Measurements from ENCODE around the gene PNPLA2.
A peak's percentile ranks its signal among the peaks of the same experiment; 100 is the strongest.

PNPLA2 gene, protein sequence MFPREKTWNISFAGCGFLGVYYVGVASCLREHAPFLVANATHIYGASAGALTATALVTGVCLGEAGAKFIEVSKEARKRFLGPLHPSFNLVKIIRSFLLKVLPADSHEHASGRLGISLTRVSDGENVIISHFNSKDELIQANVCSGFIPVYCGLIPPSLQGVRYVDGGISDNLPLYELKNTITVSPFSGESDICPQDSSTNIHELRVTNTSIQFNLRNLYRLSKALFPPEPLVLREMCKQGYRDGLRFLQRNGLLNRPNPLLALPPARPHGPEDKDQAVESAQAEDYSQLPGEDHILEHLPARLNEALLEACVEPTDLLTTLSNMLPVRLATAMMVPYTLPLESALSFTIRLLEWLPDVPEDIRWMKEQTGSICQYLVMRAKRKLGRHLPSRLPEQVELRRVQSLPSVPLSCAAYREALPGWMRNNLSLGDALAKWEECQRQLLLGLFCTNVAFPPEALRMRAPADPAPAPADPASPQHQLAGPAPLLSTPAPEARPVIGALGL

DNA sequence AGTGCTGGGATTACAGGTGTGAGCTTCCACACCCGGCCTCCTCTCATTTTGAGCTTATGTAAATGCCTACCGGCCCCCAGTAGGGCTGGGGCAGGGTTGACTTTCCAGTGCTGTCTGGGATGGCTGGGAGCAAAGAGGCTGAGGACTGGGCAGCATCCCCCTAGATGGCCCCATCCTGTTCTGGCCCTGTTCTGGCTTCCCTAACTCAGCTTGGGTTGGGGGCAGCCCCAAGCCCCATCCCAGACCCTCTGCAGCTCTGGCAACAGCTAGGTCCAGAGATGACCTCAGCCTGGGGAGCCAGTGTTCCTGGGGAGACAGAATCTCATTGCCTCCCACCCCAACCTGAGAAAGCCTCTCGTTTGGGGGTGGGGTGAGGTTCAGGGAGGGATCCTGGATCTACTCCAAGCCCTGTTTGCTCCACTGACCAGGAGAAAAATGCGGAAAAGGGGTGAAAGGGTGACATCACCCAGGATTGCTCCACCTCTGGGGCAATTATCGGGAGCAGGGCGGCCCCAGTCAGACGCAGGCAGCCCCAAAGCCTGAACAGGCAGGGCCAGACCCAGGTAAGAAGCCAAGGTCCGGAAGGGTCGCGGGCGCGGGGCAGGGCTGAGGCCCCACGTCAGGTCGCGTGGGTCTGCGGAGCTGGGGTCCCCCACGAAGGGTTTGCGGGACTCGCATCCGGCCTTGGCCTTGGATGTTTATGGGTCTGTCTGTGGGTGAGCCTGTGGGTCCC is at the start of gene PNPLA2:
TSS of gene PNPLA2 (plus strand) at position 519 of the 733 bp plus-strand sequence. CDS start 805 bp downstream, outside the sequence.
- DNase-seq (ENCODE audit: low read depth), result peak; percentile 57

GRCh38 chr11:769887-770641 is 48.6 kb upstream of the PNPLA2 start:
- no peak for DNase-seq (ENCODE audit: low read depth)

- DNase-seq (ENCODE audit: low read depth), result no peak
Measured at GRCh38 chr11:770642-771616, 47.8 kb upstream of the PNPLA2 start.

GRCh38 chr11:771617-772204 is 47.0 kb upstream of the PNPLA2 start:
- no peak for DNase-seq (ENCODE audit: low read depth)

- no peak for DNase-seq (ENCODE audit: low read depth)
Measured at GRCh38 chr11:772429-773390, 46.0 kb upstream of the PNPLA2 start.

DNA sequence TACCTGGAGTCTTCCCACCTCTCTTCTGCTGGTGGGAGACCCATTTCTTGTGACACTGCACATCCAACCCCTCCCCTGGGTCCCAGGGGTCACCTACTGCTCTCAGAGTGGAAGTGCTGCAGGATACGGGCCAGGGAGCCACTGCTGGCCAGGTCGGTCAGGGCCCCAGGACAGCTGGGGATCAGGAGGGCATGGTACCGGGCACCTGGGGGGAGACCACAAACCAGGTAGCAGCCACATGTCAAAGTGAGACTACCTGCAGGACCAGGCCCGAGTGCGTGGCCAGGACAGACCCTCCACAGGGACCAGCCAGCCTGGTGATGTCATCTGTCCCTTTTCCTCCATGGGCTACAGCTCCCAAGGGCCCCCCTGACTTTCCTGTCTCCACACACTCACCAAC is 45.3 kb upstream of the PNPLA2 start:
- DNase-seq (ENCODE audit: low read depth), result no peak

DNA sequence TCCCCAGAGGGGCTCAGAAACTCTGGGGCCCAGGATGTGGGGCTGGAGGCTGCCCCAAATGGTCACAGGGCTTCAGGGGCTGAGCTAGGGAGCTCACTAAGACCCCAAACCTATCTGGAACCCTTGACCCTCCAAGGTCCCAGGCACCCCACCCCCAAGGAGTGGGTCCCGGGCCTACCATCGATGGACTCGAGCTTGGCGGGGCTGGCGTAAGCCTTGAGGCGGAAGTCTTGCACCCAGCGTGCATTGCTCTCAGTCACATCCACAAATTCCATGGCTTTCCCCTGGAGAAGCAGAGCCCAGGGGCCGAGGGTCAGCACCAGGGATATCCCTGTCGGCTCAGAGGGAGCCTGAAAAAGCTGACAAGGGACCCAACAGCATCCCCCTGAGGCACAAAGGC is 44.9 kb upstream of the PNPLA2 start:
- no peak for DNase-seq (ENCODE audit: low read depth)

GRCh38 chr11:774873-775592 is 43.7 kb upstream of the PNPLA2 start:
- no peak for DNase-seq (ENCODE audit: low read depth)

GRCh38 chr11:776263-776560 is 42.5 kb upstream of the PNPLA2 start:
- no peak for DNase-seq (ENCODE audit: low read depth)

DNA sequence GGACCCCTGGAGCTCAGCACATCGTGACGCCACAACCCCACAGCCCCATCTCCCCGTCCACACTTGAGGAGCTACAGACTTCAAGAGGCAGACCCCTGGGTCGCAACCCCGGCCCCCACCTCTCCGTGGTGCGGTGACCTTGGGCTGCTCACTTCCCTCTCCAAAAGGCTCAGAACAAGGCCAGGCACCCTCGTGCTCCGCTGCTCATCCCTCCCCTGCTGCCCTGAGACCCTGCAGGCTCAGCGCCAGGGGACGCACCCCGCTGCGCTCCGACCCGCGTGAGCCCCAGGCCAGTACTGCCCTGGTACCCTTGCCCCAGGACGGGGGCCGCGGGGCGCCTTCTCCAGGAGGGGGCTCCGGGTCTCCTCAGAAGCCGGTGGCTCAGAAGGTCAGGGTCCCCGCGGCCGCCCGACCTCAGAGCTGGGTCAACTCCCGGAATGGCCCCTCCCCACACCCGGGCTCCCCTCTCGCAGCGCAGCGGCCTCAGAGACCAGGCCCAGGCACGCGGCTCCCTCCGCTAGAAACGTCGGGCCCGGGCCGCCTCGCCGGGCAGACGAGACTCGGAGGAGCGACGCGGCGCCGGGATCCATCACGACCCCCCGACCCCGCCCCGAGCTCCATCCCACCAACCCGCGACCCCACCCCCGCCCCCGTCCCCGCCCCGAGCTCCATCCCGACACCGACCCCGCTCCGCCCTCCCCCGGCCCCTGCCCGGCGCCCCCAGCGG is 42.0 kb upstream of the PNPLA2 start:
- no peak for DNase-seq (ENCODE audit: low read depth)

DNA sequence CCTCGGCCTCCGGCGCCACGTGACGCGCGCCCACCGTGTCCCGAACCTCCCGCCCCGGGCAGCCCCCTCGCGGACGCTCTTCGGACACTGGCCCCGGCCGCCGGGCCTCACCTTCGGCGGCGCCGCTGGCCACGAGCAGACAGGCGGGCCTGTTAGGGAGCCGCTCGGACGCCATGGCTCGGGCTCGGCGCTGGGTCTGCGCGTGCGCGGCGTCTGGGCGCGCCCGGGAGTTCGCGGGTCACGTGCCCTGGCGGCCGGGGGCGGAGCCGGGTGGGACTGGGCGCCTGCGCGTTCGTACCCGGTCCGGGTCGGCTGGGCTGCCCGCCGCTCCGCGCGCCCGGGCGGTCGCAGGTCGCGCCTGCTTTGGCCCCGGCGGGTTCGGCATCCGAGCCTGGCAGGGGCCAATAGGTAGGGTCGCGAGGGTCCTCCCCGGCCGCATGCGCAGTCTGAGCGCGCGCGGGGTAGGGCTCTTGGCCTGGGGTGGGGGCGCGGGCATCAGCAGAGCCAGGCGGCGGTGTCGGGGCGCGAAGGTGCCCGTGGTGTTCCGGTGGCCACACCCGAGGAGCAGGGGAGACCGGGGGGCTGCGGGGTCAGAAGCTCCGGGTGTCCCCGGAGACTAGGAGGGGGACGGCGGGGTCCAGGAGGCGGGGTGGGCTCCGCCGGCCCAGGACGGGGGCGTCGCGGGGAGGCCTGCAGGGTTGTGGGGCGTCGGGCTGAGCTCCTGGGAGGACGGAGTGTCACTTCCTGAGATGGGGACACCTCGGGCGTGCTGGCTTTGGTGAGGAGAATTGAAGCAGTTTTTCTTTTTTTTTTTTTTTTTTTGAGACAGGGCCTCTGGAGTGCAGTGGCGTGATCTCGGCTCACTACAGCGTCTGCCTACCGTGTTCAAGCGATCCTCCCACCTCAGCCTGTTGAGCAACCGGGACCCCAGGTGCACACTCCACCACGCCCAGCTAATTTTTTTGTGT is 41.1 kb upstream of the PNPLA2 start, which contains the start of gene GATD1:
TSS of gene GATD1 (minus strand) at position 200 of the 968 bp plus-strand sequence. CDS start at position 175, 25 bp downstream.
- peak; percentile 21 for DNase-seq (ENCODE audit: low read depth)

DNA sequence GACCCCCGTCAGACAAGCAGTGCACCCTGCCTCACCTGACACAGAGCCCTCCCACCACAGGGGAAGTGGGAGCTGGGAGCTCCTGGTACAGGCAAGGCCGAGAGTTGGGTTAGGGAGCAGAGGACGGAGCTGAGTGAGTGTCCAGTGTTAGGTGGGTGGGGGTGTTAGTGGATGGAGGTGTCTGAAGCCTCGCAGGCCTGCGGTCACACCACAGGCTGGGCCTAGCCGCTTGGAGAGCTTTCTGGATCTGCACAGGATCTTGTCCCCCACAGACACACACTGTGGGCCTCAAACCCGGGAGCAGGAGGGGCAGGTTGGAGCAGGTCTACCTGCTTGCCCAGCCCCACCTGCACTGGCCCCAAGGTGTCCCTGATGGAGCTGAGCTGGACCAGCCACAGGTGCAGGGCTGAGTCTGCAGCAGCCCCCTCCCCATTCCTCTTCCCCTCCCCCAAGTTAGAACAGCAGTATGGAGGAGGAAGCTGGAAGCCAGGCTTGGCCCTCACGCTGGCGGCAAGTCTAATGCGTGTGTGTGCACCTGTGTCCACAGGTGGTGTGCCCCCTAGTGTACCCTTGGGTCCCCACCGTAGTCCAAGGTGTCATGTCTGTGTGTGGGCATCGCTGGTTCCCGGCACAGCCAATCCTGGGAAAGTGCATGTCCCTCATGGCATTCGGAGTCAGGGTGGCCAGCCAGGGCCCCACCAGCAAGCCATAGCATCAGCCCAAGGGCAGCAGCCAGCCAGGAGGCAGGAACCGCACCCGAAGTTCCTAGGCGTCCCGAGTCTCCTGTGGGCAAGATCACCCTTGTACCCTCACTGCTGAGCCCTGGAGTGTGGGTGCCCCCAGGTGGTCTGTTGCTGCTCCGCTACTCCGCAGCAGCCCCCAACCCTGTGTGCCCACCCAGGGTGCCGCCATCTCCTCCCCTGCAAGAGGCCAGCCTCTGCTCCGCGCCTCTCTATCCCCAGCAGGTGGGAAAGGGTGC is 39.4 kb upstream of the PNPLA2 start:
- DNase-seq (ENCODE audit: low read depth), result no peak

DNA sequence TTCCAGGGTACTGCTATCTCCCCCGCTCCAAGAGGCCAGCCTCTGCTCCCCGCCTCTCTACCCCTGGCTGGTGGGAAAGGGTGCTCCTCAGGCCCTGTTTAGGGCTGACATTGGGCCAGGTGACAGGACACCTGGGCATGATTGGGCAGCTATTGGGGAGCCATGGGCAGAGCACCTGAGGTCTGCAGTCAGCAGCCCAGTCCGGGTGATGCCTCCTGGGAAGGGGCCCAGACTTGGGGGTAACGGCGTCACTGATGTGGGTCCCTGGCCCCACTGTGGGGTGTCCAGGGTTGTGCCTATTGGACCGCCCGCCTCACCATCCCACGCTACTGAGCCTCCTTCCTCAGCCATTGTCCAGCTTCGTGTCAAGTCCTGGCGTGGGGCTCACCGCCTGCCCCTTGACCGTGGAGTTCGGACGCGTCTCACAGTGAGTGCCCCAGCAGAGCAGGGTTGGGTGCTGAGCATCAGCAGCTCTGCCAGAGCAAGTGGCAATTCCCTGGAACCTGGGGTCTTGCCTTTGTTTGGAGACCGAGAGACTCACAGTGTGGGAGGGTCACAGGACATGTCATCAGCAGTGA is 38.7 kb upstream of the PNPLA2 start:
- DNase-seq (ENCODE audit: low read depth), result no peak

DNA sequence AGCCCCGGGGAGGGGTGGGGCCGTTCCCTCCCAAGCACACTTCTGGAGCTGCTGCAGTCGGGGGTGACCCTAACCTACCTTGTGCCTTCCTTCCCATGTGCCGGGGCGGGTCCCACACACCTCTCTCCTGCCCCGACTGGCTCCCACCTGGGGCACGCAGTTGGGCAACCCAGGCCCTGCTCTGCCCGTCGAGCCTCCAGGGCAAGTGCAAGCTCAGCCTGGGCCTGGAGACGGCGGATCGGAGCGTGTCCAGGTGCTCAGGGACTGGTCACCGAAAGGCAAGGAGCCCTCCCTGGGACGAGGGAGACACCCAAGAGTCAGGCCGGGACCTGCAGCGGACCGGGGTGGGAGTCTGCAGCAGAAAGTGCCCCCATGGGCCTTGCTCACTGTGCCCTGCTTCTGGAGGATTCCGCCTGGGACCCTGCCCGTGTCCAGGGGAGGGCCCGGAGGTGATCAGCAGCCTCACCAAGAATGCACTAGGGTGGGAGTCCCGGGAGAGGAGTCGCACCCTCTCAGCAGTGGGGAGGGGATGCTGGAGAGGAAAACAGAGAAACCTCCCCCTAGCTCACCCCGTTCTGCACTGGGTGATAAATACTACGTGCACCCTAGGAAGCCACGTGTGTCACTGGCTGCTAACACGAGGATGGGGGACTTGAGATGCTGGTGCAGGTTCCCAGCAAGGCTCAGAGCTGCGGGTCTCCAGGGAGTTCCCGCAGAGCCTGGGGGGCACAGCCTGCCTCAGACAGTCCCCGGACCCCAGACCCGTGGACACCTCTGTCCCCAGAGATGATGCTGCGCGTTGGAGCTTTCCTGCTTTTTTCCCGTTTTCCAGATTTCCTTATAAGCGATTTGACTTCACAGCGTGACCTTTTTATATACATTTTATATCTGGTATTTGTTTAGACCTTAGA is 36.2 kb upstream of the PNPLA2 start:
- DNase-seq (ENCODE audit: low read depth), result no peak
